Tibial nerve (tissue), 3 donors: Measurements from ENCODE around the gene KDM5B.

Experiments used
- CTCF ChIP-seq, 5 experiments: fragments of 200-600 bp in 3 of 5; fragments of 450-650 bp in 2 of 5; sonication (generic) in 3 of 5; IDR thresholded peaks; one replicate each; pipeline ENCODE4 v1.5.1; 2016 to 2019; ENCODE audit warnings: antibody characterized with exemption in 5 of 5, mild to moderate bottlenecking in 3 of 5, moderate library complexity in 2 of 5
- POLR2A ChIP-seq, 2 donors: fragments of 450-650 bp; IDR thresholded peaks; one replicate each; pipeline ENCODE4 v1.6.1; 2017; ENCODE audit warnings: antibody characterized with exemption in 2 of 2, mild to moderate bottlenecking in 2 of 2, moderate library complexity in 2 of 2

- TF ChIP-seq CTCF (IDR thresholded peaks at IDR 0.05): no peak
- no peak for TF ChIP-seq POLR2A (IDR thresholded peaks at IDR 0.05)
These were observed 53.9 kb downstream of the KDM5B start for GRCh38 chr1:202754293-202754692.
